HUDEP-2 (cell line): Measurements from ENCODE around the gene TENM4.

ENCODE experiments used
- DNase-seq, 76 experiments: peaks; one replicate each; lab custom pipeline; 2025; ENCODE audit not compliant: unreplicated experiment in 76 of 76; lab: John Stamatoyannopoulos, UW

Gene TENM4

GRCh38 chr11:78657968-78658839 is 782.6 kb downstream of the TENM4 start:
- DNase-seq = no peak

DNA sequence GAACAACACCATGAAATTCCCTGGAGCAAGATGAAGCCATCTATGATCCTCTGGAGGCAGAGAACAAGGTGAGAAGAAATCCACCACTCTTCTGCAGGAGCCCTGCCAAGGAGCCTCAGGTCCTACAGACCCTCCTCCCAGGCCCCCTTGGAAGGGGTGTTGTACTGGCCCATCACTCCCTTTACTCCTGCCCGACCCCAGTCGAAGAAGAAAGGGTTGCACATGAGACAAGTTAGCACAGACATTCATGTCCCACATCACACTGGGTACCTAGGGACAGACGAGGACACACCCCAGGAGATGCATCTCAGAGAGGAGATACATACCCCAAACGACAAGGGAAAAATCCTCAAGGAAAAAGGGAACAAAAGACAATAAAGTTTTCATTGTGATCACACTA is 783.4 kb downstream of the TENM4 start:
- DNase-seq = no peak

DNA sequence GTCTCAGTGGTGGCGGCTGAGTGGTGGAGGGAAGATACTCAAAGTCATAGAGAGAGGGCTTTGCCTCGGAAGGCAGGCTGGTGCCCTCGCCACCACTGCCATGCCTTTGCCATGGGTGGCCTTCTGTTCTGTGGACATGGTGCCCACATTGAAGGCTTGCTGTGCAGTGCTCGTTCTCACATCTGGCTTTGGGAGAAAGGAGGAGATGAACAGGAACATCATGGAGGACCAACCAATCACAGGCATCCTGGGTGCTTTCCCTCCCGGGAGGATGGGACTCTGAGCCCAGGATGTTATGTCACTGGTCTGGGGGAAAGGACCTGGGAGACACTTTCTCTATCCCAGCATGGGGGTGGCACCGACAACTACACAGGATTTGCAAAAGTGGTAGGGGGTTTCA is 783.8 kb downstream of the TENM4 start:
- no peak for DNase-seq

GRCh38 chr11:78656327-78656726 is 784.5 kb downstream of the TENM4 start:
- DNase-seq = no peak

- no peak for DNase-seq
Observed at GRCh38 chr11:78655561-78655960, 785.3 kb downstream of the TENM4 start.

DNA sequence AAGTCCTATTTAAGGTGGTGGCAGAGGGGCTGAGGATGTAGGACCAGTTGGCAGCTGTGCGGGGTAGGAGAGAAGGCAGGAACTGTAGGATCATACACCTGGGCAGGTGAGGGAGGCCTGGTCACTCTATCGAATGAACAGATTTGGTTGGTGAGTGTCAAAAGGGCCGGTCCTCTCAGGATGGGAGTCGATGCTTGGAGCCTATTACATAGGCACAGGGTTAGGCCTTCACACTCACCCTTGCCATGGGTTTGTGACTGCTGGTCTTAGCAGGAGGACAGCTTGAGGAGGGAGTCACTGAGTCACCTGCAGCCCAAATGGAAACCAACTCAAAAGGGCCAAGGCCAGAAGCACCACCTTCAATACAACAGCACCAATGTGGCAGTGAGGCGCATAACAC is 786.0 kb downstream of the TENM4 start:
- no peak for DNase-seq

GRCh38 chr11:78654071-78654470 is 786.8 kb downstream of the TENM4 start:
- no peak for DNase-seq

GRCh38 chr11:78653294-78653909 is 787.4 kb downstream of the TENM4 start:
- no peak for DNase-seq

DNA sequence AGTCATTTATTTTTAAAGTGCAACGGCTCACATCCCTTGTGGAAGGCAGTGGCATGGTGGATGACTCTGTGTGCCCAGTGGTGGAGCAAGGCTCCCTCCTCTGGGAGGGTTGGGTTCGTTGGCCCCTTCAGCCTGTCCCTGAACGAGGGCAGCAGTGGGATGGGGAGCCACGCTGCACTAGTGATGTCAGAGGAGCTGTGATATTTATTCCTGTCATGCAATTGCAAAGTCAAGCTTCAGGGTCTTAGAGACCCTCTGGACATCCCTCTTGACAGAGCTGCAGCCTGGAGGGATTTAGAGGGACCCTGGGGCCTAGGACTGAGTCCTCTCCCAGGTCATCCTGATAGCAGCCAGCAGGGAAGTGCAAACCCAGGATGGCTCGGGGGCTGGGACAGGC is 788.0 kb downstream of the TENM4 start:
- DNase-seq = no peak

- no peak for DNase-seq
Observed at GRCh38 chr11:78651923-78652842, 788.6 kb downstream of the TENM4 start.

- DNase-seq = no peak
Observed at GRCh38 chr11:78651136-78651775, 789.6 kb downstream of the TENM4 start.

- no peak for DNase-seq
Observed at GRCh38 chr11:78649361-78650215, 791.2 kb downstream of the TENM4 start.

DNA sequence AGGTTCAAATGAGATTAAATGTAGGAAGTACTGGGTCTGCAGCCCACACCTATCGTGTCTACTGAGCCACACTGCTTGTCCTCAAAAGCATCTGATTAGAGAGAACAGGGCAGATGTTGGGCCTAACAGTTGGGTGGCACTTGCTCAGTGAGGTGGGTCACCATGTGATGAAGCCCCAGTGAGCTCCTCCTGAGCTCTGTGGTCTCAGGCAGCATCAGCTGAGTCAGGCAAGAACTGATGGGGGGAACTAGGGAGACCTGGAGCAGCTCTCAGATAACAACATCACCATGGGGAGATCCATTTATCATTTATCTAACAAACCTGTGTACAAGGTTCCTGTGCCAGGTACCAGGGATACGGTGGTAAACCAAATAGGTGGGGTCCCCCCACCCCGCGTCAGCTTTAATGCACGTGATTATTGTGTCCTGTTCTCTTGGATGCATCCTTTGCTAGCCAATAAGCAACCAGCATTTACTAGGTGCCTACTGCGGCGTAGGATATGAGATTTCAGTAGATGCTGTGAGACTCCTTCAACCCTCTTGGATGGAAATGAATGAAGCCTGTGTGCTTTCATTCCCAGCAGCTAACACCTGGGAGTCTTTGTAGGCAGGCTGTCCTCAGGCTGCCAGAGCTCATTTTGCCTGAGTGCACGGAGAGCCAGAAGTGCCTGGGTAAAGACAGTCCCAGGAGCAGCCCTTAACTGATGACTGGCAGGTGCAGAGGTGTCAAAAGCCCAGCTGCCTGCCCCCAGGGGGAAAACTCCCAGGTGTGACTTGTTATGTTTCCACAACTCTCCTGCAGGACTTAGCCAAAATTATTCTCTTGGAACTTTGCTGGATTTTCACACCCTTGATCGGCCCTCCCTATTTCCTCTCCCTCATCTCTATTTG is 792.6 kb downstream of the TENM4 start:
- no peak for DNase-seq

GRCh38 chr11:78647266-78647915 is 793.4 kb downstream of the TENM4 start:
- DNase-seq = no peak

DNA sequence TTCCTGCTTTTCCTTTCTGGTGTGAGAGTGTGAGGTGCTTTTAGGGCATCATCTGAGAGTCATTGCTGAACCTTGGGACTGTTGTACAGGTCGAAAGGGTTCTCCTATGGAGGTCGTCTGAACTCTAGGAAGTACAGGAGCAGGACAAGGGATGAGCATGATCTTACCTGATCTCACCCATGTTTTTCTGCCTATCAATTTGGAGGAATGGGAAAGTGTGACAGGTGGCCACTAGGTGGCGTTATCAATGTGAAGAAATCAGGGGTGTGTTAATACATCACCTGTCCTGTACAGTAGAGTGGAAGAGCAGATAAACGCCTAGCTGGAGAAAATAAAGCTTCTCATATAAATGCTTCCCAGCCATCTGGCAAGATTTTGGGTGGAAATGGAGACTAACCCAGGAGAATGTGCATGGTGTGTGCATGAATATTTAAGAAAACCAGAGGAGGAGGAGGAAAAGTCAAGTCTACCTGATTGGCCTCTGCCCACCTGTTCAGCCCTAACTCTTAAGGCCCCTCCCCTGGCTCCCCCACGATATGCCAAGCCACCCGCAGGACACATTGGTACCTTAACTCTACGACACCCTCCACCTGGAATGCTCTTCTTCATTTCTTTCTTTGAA is 794.2 kb downstream of the TENM4 start:
- DNase-seq = peak in 40 of 76 experiments; percentile 2 to 58 (median 20)

GRCh38 chr11:78645226-78646202 is 795.3 kb downstream of the TENM4 start:
- DNase-seq = peak in 51 of 76 experiments; percentile 5 to 70 (median 35)

GRCh38 chr11:78643676-78644056 is 797.2 kb downstream of the TENM4 start:
- DNase-seq = no peak
